Thyroid gland (tissue), 4 donors: ENCODE results near the gene TBCCD1.

ENCODE experiments used
- CTCF ChIP-seq, 6 experiments: fragments of 200-600 bp in 3 of 6; fragments of 450-650 bp in 3 of 6; sonication (generic) in 3 of 6; IDR thresholded peaks; one replicate each; pipeline ENCODE4 v1.5.1; 2016 to 2019; ENCODE audit warnings: antibody characterized with exemption in 6 of 6, mild to moderate bottlenecking in 2 of 6, inconsistent platforms in 1 of 6, moderate library complexity in 1 of 6
- POLR2A ChIP-seq, 2 donors: fragments of 450-650 bp; IDR thresholded peaks; one replicate each; pipeline ENCODE4 v1.6.1; 2017; ENCODE audit warnings: antibody characterized with exemption in 2 of 2, mild to moderate bottlenecking in 2 of 2, moderate library complexity in 1 of 2

DNA sequence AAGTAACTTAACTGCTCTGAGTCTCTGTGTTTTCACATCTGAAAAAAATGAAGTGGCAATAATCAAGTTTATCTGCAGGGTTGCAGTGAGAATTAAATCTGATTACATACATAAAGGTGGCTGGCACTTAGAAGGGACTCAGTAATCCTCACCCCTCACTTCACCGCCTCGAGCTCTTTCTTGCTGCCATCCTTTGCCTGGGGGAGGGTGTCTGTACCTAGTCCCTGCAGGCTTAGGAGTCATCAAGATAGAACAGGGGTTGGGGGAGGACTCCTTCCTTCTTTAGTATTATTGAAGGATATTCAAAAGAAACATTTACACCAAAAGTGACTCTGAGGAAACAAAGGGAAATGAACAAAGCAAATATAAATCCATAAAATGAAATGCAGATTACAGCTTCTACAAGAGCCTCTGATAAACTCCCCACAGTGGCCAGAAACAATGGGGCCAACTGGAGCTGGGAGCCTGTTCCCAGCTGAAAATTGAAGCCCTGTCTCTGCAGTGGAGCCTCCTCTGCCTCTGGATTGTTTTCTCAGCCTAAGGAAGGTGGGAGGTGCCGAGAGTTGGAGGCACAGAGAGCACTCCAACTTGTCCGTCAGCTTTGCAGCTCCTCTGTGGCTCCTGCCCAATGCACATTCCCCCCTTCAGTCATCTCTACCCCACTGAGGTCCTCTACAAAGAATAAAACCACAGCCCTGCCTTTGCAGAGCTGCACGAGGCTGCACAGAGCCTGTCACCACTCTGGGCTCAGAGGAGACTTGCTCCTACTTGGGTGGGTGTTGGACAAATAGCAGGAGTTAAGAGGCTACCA is 64.8 kb downstream of the TBCCD1 start:
- TF ChIP-seq CTCF (IDR thresholded peaks at IDR 0.05) (no peak), POLR2A (IDR thresholded peaks at IDR 0.05) (no peak)
